ENCODE results near the gene MECP2.
A peak's percentile ranks its signal among the peaks of the same experiment; 100 is the strongest.

Gene MECP2

GRCh38 chrX:154092371-154092770 lies 5.1 kb downstream of the MECP2 start:
- H4K91ac ChIP-seq (ENCODE audit: low read depth, low read length) = no peak overlapping the region
- no peak overlapping the region for H3K18ac ChIP-seq (ENCODE audit: low read length)
- no peaks in the 10 kb centered on the region for H3K27me3 ChIP-seq (ENCODE audit: insufficient read depth, low read length)
- no peak overlapping the region for H2BK5ac ChIP-seq (ENCODE audit: low read depth, low read length, poor library complexity)
- no peak overlapping the region for H3K23ac ChIP-seq (ENCODE audit: low read length)
- H4K8ac ChIP-seq (ENCODE audit: low read depth, low read length) = no peak overlapping the region
- H3K9ac ChIP-seq (ENCODE audit: low read length) = no peak overlapping the region
- peaks cover 4% of the 10 kb centered on the region for H3K79me1 ChIP-seq (ENCODE audit: low read length)
- H3K9me3 ChIP-seq (ENCODE audit: insufficient read depth, low read depth, low read length) = no peaks in the 10 kb centered on the region
- H3K4me2 ChIP-seq (ENCODE audit: low read length) = no peak overlapping the region
- no peaks in the 10 kb centered on the region for H3K36me3 ChIP-seq (ENCODE audit: control insufficient read depth in 1 of 2, insufficient read depth in 2 of 2, low read length in 2 of 2)
- peak overlapping the region; percentile 46 for H3K4ac ChIP-seq (ENCODE audit: low read depth, low read length)
- H3K14ac ChIP-seq (ENCODE audit: low read length) = no peak overlapping the region
- H2AFZ ChIP-seq (ENCODE audit: insufficient read depth, low read length, poor library complexity) = no peak overlapping the region
- DNase-seq = no peak
- H2BK12ac ChIP-seq (ENCODE audit: low read length) = no peak overlapping the region
- no peak overlapping the region for H2AK5ac ChIP-seq (ENCODE audit: low read length)
- no peak overlapping the region for H2BK120ac ChIP-seq (ENCODE audit: insufficient read depth, low read length, poor library complexity)
- H3K27ac ChIP-seq (ENCODE audit: low read depth, low read length) = no peak overlapping the region
- peaks cover 6% of the 10 kb centered on the region for H3K79me2 ChIP-seq (ENCODE audit: control insufficient read depth, insufficient read depth, low read length, poor library complexity)
- H4K12ac ChIP-seq (ENCODE audit: low read depth, low read length) = no peak overlapping the region
- no peak overlapping the region for H3K4me3 ChIP-seq (ENCODE audit: low read depth, low read length)
- WGBS (ENCODE audit: extremely low coverage, insufficient coverage, insufficient read length) = no CpG with 5 or more reads among the region's 5 CpGs
- H3K4me1 ChIP-seq (ENCODE audit: control insufficient read depth in 1 of 2, insufficient read depth in 2 of 2, low read length in 2 of 2) = peaks cover 0 to 21% of the 10 kb centered on the region in 2 experiments

GRCh38 chrX:154091678-154092077 lies 5.8 kb downstream of the MECP2 start:
- no peak overlapping the region for H3K27ac ChIP-seq (ENCODE audit: low read depth, low read length)
- peaks cover 0 to 21% of the 10 kb centered on the region in 2 experiments for H3K4me1 ChIP-seq (ENCODE audit: control insufficient read depth in 1 of 2, insufficient read depth in 2 of 2, low read length in 2 of 2)
- no peak for DNase-seq
- no peak overlapping the region for H3K9ac ChIP-seq (ENCODE audit: low read length)
- WGBS (ENCODE audit: extremely low coverage, insufficient coverage, insufficient read length) = no CpG with 5 or more reads among the region's 8 CpGs
- H3K4me2 ChIP-seq (ENCODE audit: low read length) = no peak overlapping the region
- H3K9me3 ChIP-seq (ENCODE audit: insufficient read depth, low read depth, low read length) = no peaks in the 10 kb centered on the region
- H3K36me3 ChIP-seq (ENCODE audit: control insufficient read depth in 1 of 2, insufficient read depth in 2 of 2, low read length in 2 of 2) = no peaks in the 10 kb centered on the region
- no peak overlapping the region for H3K23ac ChIP-seq (ENCODE audit: low read length)
- H3K79me2 ChIP-seq (ENCODE audit: control insufficient read depth, insufficient read depth, low read length, poor library complexity) = peaks cover 3% of the 10 kb centered on the region
- H3K27me3 ChIP-seq (ENCODE audit: insufficient read depth, low read length) = no peaks in the 10 kb centered on the region
- no peak overlapping the region for H2BK12ac ChIP-seq (ENCODE audit: low read length)
- peaks cover 1% of the 10 kb centered on the region for H3K79me1 ChIP-seq (ENCODE audit: low read length)
- H3K4ac ChIP-seq (ENCODE audit: low read depth, low read length) = no peak overlapping the region
- H4K8ac ChIP-seq (ENCODE audit: low read depth, low read length) = no peak overlapping the region
- H2BK5ac ChIP-seq (ENCODE audit: low read depth, low read length, poor library complexity) = no peak overlapping the region
- no peak overlapping the region for H2AFZ ChIP-seq (ENCODE audit: insufficient read depth, low read length, poor library complexity)
- no peak overlapping the region for H3K18ac ChIP-seq (ENCODE audit: low read length)
- no peak overlapping the region for H3K4me3 ChIP-seq (ENCODE audit: low read depth, low read length)
- no peak overlapping the region for H3K14ac ChIP-seq (ENCODE audit: low read length)
- H2BK120ac ChIP-seq (ENCODE audit: insufficient read depth, low read length, poor library complexity) = no peak overlapping the region
- H4K91ac ChIP-seq (ENCODE audit: low read depth, low read length) = no peak overlapping the region
- H2AK5ac ChIP-seq (ENCODE audit: low read length) = no peak overlapping the region
- H4K12ac ChIP-seq (ENCODE audit: low read depth, low read length) = no peak overlapping the region

- H4K12ac ChIP-seq (ENCODE audit: low read depth, low read length) = no peak overlapping the region
Measured at GRCh38 chrX:154090731-154091130, 6.8 kb downstream of the MECP2 start.

GRCh38 chrX:154084449-154085300 lies 12.8 kb downstream of the MECP2 start:
- no peak overlapping the region for H3K4me2 ChIP-seq (ENCODE audit: low read length)
- no peak overlapping the region for H3K4ac ChIP-seq (ENCODE audit: low read depth, low read length)
- H3K18ac ChIP-seq (ENCODE audit: low read length) = no peak overlapping the region
- H4K12ac ChIP-seq (ENCODE audit: low read depth, low read length) = no peak overlapping the region
- DNase-seq = no peak
- H3K36me3 ChIP-seq (ENCODE audit: control insufficient read depth in 1 of 2, insufficient read depth in 2 of 2, low read length in 2 of 2) = peaks cover 0 to 4% of the 10 kb centered on the region in 2 experiments
- no peak overlapping the region for H2AFZ ChIP-seq (ENCODE audit: insufficient read depth, low read length, poor library complexity)
- no peak overlapping the region for H4K91ac ChIP-seq (ENCODE audit: low read depth, low read length)
- WGBS (ENCODE audit: extremely low coverage, insufficient coverage, insufficient read length) = no CpG with 5 or more reads among the region's 7 CpGs
- no peak overlapping the region for H3K14ac ChIP-seq (ENCODE audit: low read length)
- no peak overlapping the region for H2BK120ac ChIP-seq (ENCODE audit: insufficient read depth, low read length, poor library complexity)
- no peaks in the 10 kb centered on the region for H3K27me3 ChIP-seq (ENCODE audit: insufficient read depth, low read length)
- H4K8ac ChIP-seq (ENCODE audit: low read depth, low read length) = no peak overlapping the region
- H3K9me3 ChIP-seq (ENCODE audit: insufficient read depth, low read depth, low read length) = no peaks in the 10 kb centered on the region
- H3K4me3 ChIP-seq (ENCODE audit: low read depth, low read length) = no peak overlapping the region
- no peaks in the 10 kb centered on the region for H3K4me1 ChIP-seq (ENCODE audit: control insufficient read depth in 1 of 2, insufficient read depth in 2 of 2, low read length in 2 of 2)
- no peak overlapping the region for H2BK5ac ChIP-seq (ENCODE audit: low read depth, low read length, poor library complexity)
- H3K79me1 ChIP-seq (ENCODE audit: low read length) = no peaks in the 10 kb centered on the region
- H3K9ac ChIP-seq (ENCODE audit: low read length) = no peak overlapping the region
- no peak overlapping the region for H3K27ac ChIP-seq (ENCODE audit: low read depth, low read length)
- no peak overlapping the region for H2AK5ac ChIP-seq (ENCODE audit: low read length)
- peaks cover 2% of the 10 kb centered on the region for H3K79me2 ChIP-seq (ENCODE audit: control insufficient read depth, insufficient read depth, low read length, poor library complexity)
- H3K23ac ChIP-seq (ENCODE audit: low read length) = no peak overlapping the region
- H2BK12ac ChIP-seq (ENCODE audit: low read length) = no peak overlapping the region

More at GRCh38 chrX:154090731-154091130, 6.8 kb downstream of the MECP2 start:
- Histone ChIP-seq H3K4ac (ENCODE audit: low read depth, low read length) (no peak overlapping the region), H2BK120ac (ENCODE audit: insufficient read depth, low read length, poor library complexity) (no peak overlapping the region), H4K8ac (ENCODE audit: low read depth, low read length) (no peak overlapping the region), H3K27ac (ENCODE audit: low read depth, low read length) (no peak overlapping the region), H3K4me2 (ENCODE audit: low read length) (no peak overlapping the region), H3K23ac (ENCODE audit: low read length) (no peak overlapping the region), H3K27me3 (ENCODE audit: insufficient read depth, low read length) (no peaks in the 10 kb centered on the region), H3K4me1 (ENCODE audit: control insufficient read depth in 1 of 2, insufficient read depth in 2 of 2, low read length in 2 of 2) (peaks cover 0 to 14% of the 10 kb centered on the region in 2 experiments), H2BK12ac (ENCODE audit: low read length) (no peak overlapping the region), H3K79me2 (ENCODE audit: control insufficient read depth, insufficient read depth, low read length, poor library complexity) (no peaks in the 10 kb centered on the region), H3K4me3 (ENCODE audit: low read depth, low read length) (no peak overlapping the region), H2AK5ac (ENCODE audit: low read length) (no peak overlapping the region), H3K18ac (ENCODE audit: low read length) (no peak overlapping the region), H4K91ac (ENCODE audit: low read depth, low read length) (no peak overlapping the region), H3K36me3 (ENCODE audit: control insufficient read depth in 1 of 2, insufficient read depth in 2 of 2, low read length in 2 of 2) (no peaks in the 10 kb centered on the region), H2AFZ (ENCODE audit: insufficient read depth, low read length, poor library complexity) (no peak overlapping the region), H3K14ac (ENCODE audit: low read length) (no peak overlapping the region), H3K9ac (ENCODE audit: low read length) (no peak overlapping the region), H3K79me1 (ENCODE audit: low read length) (no peaks in the 10 kb centered on the region), H3K9me3 (ENCODE audit: insufficient read depth, low read depth, low read length) (no peaks in the 10 kb centered on the region), H2BK5ac (ENCODE audit: low read depth, low read length, poor library complexity) (no peak overlapping the region)
- WGBS (ENCODE audit: extremely low coverage, insufficient coverage, insufficient read length) = no CpG with 5 or more reads among the region's 4 CpGs
- DNase-seq = no peak
